DND-41 (cell line): ENCODE results near the gene NEDD9.

Experiments used
- ATAC-seq: fragments of 200-7000 bp; cut with Tn5 transposase; 3 replicates; pipeline ENCODE4 v1.9.1; 2021; ENCODE audit warnings: low read depth; ENCODE audit not compliant: insufficient read depth
- DNase-seq: peaks from one replicate; pipeline ENCODE4 v3.0.0-alpha.2; 2020
- H2AFZ ChIP-seq: 2 replicates; pipeline ENCODE4 v1.6.0; 2012; ENCODE audit warnings: low read depth, low read length
- H3K27ac ChIP-seq: 2 replicates; pipeline ENCODE4 v1.5.1; 2012; ENCODE audit warnings: low read length, inconsistent platforms
- H3K27me3 ChIP-seq: fragments of 200-600 bp; sonication (generic); 2 replicates; pipeline ENCODE4 v1.6.0; 2012; ENCODE audit warnings: low read length, mild to moderate bottlenecking, inconsistent platforms; ENCODE audit not compliant: insufficient read depth, poor library complexity
- H3K36me3 ChIP-seq: 2 replicates; pipeline ENCODE4 v1.5.1; 2012; ENCODE audit warnings: low read length, inconsistent platforms; ENCODE audit not compliant: insufficient read depth
- H3K4me1 ChIP-seq: 2 replicates; pipeline ENCODE4 v1.5.1; 2012; ENCODE audit warnings: mild to moderate bottlenecking, low read length; ENCODE audit not compliant: insufficient read depth
- H3K4me2 ChIP-seq: 2 replicates; pipeline ENCODE4 v1.6.0; 2012; ENCODE audit warnings: mild to moderate bottlenecking, moderate library complexity, low read length, inconsistent platforms; ENCODE audit not compliant: insufficient read depth
- H3K4me3 ChIP-seq, 2 experiments: fragments of 200-600 bp in 1 of 2; shearing (Covaris generic) in 1 of 2; 2 replicates each; pipeline ENCODE4 v1.5.1; 2012 to 2016; ENCODE audit warnings: inconsistent platforms in 2 of 2, low read length in 2 of 2, mild to moderate bottlenecking in 2 of 2, low read depth in 1 of 2, moderate library complexity in 1 of 2
- H3K79me2 ChIP-seq: 2 replicates; pipeline ENCODE4 v1.6.0; 2012; ENCODE audit warnings: low read length, inconsistent platforms; ENCODE audit not compliant: insufficient read depth
- H3K9ac ChIP-seq: 2 replicates; pipeline ENCODE4 v1.6.0; 2012; ENCODE audit warnings: low read depth, mild to moderate bottlenecking, inconsistent platforms, low read length, moderate library complexity
- H3K9me3 ChIP-seq: 2 replicates; pipeline ENCODE4 v1.5.1; 2012; ENCODE audit warnings: low read length, moderate library complexity, mild to moderate bottlenecking, inconsistent platforms; ENCODE audit not compliant: insufficient read depth, severe bottlenecking
- H4K20me1 ChIP-seq: 2 replicates; pipeline ENCODE4 v1.6.0; 2012; ENCODE audit warnings: low read length; ENCODE audit not compliant: insufficient read depth
- EZH2 ChIP-seq: IDR thresholded peaks from 3 replicates; pipeline ENCODE4 v1.6.1; 2012; ENCODE audit warnings: borderline replicate concordance, low read depth, mild to moderate bottlenecking, moderate library complexity, low read length, inconsistent platforms; ENCODE audit not compliant: severe bottlenecking
- TF ChIP-seq, protein P1 (sequence below): IDR thresholded peaks from 2 replicates; pipeline ENCODE4 v1.5.1; 2012; ENCODE audit warnings: borderline replicate concordance, low read length, moderate library complexity, mild to moderate bottlenecking; ENCODE audit not compliant: poor library complexity, severe bottlenecking; ENCODE audit errors: extremely low read depth

The NEDD9 gene

DNA sequence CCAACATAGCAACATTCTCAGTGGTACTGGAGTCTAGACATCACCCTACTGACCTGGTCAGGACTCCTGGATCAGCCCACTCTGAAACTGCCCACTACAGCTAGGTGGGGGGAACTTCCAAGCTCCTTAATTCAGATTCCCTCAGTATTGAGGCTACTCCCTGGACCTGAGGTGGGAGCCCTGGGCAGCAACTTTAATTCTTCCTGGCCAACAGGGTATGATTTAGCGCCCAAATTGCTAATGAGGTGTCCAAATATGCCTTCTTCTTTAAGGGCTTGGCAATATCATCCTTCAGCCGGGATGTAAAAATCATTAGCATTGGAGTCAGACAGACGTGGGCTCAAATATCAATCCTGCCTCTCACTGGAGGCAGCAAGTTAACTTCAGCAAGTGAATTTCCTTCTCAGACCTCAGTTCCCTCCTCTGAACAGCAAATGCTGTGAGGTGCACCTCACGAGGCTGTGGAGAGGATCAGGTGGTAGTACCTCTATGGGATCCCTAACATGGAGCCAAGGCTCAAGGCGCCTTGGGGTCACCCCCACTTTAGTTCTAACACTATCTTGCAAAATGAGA, 27.6 kb downstream of the NEDD9 start:
- no peaks in the 10 kb centered on the region for H4K20me1 ChIP-seq
- TF ChIP-seq, protein P1, sequence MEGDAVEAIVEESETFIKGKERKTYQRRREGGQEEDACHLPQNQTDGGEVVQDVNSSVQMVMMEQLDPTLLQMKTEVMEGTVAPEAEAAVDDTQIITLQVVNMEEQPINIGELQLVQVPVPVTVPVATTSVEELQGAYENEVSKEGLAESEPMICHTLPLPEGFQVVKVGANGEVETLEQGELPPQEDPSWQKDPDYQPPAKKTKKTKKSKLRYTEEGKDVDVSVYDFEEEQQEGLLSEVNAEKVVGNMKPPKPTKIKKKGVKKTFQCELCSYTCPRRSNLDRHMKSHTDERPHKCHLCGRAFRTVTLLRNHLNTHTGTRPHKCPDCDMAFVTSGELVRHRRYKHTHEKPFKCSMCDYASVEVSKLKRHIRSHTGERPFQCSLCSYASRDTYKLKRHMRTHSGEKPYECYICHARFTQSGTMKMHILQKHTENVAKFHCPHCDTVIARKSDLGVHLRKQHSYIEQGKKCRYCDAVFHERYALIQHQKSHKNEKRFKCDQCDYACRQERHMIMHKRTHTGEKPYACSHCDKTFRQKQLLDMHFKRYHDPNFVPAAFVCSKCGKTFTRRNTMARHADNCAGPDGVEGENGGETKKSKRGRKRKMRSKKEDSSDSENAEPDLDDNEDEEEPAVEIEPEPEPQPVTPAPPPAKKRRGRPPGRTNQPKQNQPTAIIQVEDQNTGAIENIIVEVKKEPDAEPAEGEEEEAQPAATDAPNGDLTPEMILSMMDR: no peak
- TF ChIP-seq EZH2: no peak
- H3K27ac ChIP-seq: no peak overlapping the region
- no peak overlapping the region for H3K4me2 ChIP-seq
- H3K4me1 ChIP-seq: peaks cover 15% of the 10 kb centered on the region
- H3K4me3 ChIP-seq: no peak overlapping the region
- no peaks in the 10 kb centered on the region for H3K27me3 ChIP-seq
- H3K79me2 ChIP-seq: no peaks in the 10 kb centered on the region
- H2AFZ ChIP-seq: no peak overlapping the region
- no peaks in the 10 kb centered on the region for H3K36me3 ChIP-seq
- ATAC-seq (no peak), DNase-seq (no peak)
- no peaks in the 10 kb centered on the region for H3K9me3 ChIP-seq
- H3K9ac ChIP-seq: no peak overlapping the region

DNA sequence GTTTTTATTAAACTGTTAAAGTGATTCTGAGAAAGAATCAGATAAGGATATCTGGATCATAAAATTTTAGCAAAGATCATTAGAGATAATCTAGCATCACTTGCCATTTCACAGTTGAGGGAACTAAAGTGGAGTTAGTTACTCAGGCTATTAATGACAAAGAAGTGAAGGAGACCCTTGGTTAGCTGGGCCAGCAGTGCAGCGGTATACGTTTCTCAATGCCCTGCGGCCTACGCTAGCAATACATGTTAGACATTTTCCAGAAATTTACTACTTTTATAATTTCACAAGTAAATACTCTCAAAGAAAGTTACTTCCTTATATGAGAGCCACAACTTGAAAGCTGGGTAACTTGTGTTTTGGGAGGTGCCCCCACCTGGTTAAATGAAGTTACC, 28.5 kb downstream of the NEDD9 start:
- TF ChIP-seq EZH2: no peak
- TF ChIP-seq, protein P1: no peak

DNA sequence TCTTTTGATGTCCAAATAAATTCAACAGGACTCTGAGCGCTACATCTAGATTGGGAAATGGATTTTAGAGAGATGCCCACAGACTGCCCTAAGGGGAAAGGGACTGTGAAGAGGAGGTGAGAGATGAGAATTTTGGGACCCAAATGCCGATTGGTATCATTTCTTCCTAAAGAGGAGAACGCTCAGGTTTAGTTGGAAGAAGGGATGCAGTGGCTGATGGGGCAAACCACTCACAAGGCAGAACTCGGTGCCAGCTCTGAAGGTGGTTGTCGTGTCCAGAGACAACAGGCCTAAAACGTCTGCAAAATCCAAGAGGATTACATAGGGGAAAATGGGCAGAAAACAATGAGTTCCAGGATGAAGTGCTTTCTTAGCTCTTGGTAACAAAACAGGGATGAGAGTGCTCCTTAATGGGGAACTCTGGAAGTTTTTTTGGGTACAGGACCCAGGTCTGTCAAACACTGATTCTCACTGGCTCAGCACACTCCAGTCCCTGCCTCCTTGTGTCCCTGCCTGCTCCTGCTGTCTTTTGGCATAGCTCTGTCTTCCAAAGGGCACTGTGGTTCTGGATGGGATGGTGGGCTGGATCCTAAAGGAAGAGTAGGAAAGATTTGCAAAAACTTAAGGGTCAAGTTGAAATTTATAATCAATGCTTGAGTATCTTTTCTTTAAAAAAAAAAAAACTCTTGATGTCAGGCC, 29.0 kb downstream of the NEDD9 start:
- Histone ChIP-seq H4K20me1 (peaks cover 3% of the 10 kb centered on the region; the same call in 1 of the 2 replicates), H2AFZ (no peak overlapping the region), H3K9ac (no peak overlapping the region), H3K4me2 (no peak overlapping the region), H3K4me3 (no peak overlapping the region), H3K27me3 (no peaks in the 10 kb centered on the region), H3K9me3 (no peaks in the 10 kb centered on the region), H3K27ac (no peak overlapping the region), H3K36me3 (no peaks in the 10 kb centered on the region), H3K79me2 (no peaks in the 10 kb centered on the region), H3K4me1 (peaks cover 29% of the 10 kb centered on the region)
- no peak for TF ChIP-seq EZH2
- TF ChIP-seq, protein P1: no peak
- DNase-seq: no peak
- no peak for ATAC-seq

More for the DNA sequence above, 28.5 kb downstream of the NEDD9 start:
- DNase-seq (no peak), ATAC-seq (no peak)
- peaks cover 23% of the 10 kb centered on the region for H3K4me1 ChIP-seq
- no peaks in the 10 kb centered on the region for H4K20me1 ChIP-seq
- no peaks in the 10 kb centered on the region for H3K79me2 ChIP-seq
- H3K27me3 ChIP-seq: no peaks in the 10 kb centered on the region
- H3K27ac ChIP-seq: no peak overlapping the region
- H3K9ac ChIP-seq: no peak overlapping the region
- H2AFZ ChIP-seq: no peak overlapping the region
- H3K4me3 ChIP-seq: no peak overlapping the region
- no peak overlapping the region for H3K4me2 ChIP-seq
- H3K9me3 ChIP-seq: no peaks in the 10 kb centered on the region
- H3K36me3 ChIP-seq: no peaks in the 10 kb centered on the region
